Stimulated activated CD4-positive, alpha-beta T cell treated with anti-CD3 and anti-CD28 coated beads, TNF-alpha, amount 100 ng/mL, for 48 hours (primary cell): ENCODE measurements around the gene ARHGAP8.

Experiments used
- DNase-seq, 3 donors: peaks; one replicate each; pipeline ENCODE4 v3.0.0-alpha.2; 2020; ENCODE audit warnings: low read depth in 3 of 3

Gene ARHGAP8

GRCh38 chr22:44907765-44908737 is 155.7 kb downstream of the ARHGAP8 start:
- no peak for DNase-seq

GRCh38 chr22:44909241-44909640 is 156.9 kb downstream of the ARHGAP8 start:
- DNase-seq: no peak
